NCI-H510A treated with DMSO at 0.1 percent for 48 hours (cell line): ENCODE measurements around the gene HNF4A.
A peak's percentile ranks its signal among the peaks of the same experiment; 100 is the strongest.

ENCODE experiments used
- DNase-seq: peaks from one replicate; lab custom pipeline; 2025; lab: John Stamatoyannopoulos, UW

Gene HNF4A

DNA sequence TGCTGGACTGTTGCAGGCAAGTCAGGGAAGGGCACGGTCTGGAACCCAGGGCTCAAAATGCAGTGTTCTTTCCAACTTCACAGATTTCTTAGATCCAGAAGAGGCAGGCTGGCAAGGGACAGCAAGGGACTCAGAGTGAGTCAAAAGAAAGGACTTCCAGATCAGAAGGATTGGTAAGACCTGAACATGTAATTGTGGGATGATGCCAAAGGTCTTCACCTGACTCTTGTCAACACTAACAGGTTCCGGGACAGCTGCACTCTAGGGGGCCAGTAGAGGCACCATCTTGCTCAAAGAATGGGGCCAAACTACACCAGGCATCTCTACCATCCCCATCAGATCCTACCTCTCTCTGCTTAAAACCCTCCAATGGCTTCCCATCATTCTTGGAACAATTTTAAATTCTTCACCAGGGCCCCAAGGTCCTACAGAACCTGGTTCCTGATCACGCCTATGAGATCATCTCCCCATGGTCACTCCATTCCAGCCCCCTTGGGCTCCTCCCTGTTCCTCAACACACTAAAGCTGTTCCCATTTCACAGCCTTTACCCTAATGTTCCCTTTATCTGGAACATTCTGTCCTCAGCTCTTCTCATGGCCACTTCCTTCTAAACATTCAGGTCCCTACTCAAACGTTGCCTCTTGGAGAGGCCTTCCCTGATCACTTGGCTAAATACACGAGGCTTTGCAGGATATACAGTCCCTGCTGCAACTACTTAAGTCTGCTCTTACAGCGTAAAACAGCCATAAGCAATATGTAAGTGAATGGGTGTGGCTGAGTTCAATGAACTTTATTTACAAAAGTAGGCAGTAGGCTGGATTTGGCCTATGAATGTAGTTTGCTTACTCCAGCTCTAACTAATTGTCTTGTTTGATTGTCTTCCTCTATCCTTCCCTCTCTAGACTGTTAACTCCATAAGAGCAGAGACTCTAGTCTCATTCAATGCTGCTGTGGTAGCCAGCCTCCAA is 90.5 kb downstream of the HNF4A start:
- no peak for DNase-seq

DNA sequence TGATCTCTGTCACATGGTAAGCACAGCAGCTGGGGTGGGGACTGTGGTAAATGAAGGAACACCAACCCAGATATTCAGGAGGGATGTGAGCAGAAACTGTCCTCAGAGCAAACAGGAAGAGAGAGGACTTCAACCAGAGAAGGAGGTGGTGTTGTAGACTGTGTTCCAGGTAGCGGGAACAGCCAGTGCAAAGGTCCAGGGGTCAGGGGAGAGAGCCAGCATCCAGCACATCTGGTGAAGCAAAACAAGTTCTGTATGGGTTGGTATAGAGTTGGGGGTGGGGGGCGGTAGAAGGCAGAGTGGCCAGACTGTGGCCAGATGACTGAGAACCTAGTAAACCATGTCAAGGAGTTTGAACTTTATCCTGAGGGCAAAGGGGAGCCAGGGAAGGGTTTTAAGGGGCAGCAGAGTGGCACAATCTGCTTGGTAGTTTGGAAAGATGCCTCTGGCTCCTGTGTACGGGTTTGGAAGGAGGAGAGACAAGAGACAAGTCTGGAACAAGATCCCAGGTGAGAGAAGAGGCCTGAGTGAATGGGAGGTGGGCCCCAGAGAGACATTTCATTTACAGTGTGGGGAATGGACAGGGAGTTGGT is 92.4 kb downstream of the HNF4A start:
- DNase-seq, result no peak

DNA sequence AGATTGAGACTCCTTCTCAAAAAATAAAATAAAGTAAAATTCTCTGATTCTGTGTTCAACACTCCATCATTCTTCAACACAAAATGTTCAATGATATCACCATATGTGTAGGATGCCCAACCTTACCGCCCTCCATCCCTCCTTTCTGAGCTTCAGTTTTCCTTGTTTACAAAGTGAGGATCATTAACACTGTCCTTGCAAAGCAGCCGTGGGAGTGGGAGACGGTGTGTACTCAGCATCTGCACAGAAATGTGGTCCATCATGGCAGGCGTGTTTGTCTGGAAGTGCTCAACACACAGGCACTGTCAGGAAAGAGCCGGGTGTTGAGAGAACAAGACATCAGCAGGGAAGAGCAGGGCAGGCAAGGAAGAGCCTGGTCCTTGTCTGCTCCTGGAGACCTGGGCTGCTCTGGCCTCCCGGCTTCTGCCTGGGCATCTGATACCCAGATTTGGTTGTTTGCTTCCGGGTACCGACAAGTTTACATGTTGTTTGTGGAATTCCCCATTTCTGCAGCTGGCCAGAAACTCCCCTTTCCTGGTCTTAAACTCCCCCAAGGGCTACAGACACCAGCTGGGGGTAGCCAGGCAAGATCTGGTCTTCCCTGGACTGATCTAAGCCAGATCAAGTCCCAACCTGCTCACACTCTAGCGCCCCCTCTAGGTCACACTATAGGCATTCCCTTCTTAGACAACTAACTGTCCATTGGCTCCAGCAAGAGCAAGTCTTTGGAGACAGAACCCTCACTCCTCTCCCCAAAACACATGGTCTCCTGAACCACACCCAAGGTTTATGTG is 93.5 kb downstream of the HNF4A start:
- DNase-seq, result no peak

DNA sequence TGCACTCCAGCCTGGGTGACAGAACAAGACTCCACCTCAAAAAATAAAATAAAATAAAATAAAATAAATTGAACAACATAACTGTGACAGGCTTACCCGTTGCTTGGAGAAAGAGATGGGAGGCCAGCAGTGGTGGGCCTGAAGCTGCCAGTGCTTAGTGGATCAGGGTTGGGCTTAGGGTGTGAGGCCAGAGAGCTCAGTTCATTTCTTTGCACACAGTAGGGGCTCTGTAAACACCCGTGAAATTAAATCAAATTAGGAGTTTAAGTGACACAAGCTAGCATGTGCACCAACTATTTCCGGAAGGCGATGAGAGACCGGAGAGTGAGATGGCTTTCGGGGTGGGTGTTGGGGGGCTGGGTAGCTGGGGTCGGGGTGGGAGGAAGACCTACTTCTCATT is 94.4 kb downstream of the HNF4A start:
- no peak for DNase-seq

DNA sequence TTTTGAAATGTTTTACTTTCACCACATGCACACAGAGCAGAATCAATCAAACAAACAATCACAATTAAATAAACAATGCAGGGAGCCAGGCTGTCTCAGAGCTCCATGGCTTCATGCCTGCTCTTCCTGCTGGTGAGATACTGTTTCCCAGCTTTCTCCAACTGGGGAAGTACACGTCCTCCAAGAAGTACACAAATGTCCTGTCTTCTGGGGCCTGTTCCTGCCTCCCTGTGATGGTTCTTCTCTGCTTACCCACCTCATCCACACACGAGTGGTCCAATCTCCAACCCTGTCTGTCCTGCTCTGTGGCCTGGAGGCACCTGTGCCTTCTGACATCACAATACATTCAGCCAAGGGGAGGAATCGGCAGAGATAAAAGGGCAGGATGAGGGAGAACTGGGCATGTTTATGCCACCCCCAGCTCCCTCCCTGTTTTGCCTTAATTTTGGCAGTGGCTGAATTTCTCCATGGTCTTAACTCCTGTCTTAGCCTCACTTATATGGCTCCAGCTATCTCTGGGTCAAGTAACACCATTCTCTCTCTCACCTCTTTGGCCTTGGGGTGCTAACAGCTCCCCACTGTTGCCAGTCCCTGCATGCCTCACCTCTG is 94.9 kb downstream of the HNF4A start:
- no peak for DNase-seq

DNA sequence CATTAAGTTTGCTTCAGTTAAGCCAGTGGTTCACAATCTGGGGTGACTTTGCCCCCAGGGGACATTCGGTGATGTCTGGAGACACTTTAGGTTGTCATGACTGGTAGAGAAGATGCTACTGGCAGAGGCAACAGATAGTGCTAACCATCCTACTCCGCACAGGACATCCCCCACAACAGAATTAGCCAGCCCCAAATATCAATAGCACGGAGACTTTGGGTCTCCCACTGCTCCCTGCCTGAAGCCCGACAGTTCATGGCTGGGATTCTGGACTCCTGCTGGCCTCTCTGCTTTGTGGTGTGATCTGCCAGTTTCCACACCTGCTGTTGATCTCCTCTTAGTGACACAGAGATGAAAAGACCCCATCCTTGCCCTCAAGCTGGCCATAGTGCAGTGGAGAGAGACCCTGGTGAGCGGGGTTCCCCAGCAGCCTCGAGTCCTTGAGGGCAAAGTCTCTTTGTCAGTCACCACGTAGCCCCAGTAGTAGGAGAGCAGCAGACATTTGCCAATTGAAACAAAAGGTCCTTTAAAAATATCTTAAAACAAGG is 95.5 kb downstream of the HNF4A start:
- no peak for DNase-seq

DNA sequence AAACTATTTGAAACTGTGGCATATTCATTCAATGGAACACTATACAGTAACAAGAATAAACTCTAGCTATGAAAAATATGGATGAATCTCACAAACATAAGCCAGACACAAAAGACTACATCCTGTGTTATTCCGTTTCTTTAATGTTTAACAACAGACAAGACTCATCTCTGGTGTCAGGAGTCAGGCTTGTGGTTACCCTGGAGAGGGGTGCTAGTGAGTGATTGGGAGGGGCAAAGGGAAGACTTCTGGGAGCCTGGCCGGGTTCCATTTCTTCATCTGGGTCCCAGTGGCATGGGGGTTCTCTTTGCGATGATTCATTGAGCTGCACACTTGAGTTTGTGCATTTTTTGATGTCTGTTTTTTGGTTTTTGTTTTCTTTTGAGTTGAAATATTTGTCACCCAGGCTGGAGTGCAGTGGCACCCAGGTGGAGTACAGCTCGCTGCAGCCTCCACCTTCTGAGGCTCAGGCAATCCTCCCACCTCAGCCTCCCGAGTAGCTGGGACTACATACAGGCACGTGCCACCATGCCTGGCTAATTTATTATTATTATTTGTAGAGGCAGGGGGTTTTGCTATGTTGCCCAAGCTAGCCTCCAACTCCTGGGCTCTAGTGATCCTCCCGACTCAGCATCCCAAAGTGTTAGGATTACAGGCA is 98.9 kb downstream of the HNF4A start:
- no peak for DNase-seq

DNA sequence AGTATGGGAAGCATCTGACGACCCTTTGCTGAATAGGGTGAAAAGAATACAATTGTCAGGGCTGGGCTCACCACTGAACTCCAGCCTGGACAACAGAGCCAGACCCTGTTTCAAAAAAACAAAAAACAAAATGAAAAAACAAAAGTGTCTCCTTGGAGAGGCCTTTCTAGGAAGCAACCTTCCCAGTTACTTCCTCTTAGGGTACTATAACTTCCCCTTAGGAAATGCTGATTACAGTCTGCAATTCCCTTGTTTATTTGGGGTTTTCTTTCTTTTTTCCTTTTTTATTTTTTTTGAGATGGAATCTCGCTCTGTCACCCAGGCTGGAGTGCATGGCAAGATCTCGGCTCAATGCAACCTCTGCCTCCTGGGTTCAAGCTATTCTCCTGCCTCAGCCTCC is 99.6 kb downstream of the HNF4A start:
- no peak for DNase-seq

DNA sequence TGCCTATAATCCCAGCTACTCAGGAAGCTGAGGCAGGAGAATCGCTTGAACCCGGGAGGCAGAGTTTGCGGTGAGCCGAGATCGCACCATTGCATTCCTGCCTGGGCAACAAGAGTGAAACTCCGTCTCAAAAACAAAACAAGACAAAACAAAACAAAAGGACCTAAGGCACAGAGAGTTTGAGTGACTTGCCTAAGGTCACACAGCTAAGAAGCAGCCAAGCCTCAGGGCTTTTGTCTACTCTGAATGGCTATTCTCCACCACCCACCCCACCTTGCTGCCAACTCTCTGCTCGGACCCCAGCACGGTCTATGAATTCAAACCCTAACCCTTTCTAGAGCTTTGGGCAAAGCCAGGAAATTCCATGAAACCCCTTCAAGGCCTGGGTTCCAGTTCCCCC is 101.1 kb downstream of the HNF4A start:
- no peak for DNase-seq

DNA sequence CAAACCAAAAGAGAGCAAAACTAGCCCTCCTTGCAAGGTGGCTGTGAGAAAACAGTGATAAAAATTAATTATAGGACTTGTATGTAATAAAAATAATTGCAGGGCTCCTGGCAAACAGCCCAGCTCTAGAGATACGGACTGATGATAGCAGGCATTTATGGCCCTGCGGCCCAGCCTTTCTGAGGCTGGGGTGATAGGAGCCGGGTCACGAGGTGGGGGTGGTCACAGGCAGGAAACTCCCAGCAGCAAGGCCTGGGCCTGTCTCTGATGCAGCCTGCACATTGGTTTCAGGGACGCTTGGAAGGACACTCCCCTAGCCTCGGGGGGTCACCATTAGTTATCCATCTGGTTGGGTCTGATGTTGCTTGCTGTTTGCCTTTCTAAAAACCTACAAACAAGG is 101.5 kb downstream of the HNF4A start:
- no peak for DNase-seq

DNA sequence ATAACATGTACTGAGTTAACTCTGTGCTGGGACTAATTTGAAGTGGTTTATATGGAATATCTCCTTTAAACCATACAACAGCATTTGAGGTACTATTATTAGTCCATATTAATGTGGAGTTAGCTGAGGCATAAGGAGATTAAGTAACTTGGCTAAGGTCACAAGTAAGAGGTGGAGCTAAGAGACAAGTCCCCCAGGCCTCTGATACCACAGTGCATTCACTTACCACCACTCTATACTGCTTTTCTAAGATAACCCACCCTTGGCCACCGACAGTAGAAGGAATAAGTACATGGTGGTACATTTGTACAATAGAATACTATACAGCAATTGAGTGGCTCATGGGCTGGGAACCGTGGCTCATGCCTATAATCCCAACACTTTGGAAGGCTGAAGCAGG is 103.8 kb downstream of the HNF4A start:
- DNase-seq, result no peak

DNA sequence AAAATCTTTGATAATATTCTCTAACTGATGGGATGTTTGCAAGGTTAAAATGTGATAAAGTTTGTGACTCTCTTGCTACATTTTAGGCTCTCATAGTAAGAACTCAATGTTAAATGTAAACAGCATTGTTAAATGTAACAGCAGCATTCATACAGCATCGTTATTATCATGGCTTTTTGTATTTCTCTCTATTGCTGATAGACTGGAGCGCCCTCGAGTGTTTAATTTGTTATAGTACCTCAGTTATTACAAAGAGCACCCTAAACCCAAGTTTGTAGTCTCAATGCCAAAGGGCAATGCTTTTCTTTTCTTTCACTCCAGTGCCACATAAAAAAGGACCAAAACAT is 105.3 kb downstream of the HNF4A start:
- DNase-seq, result peak; percentile 30

DNA sequence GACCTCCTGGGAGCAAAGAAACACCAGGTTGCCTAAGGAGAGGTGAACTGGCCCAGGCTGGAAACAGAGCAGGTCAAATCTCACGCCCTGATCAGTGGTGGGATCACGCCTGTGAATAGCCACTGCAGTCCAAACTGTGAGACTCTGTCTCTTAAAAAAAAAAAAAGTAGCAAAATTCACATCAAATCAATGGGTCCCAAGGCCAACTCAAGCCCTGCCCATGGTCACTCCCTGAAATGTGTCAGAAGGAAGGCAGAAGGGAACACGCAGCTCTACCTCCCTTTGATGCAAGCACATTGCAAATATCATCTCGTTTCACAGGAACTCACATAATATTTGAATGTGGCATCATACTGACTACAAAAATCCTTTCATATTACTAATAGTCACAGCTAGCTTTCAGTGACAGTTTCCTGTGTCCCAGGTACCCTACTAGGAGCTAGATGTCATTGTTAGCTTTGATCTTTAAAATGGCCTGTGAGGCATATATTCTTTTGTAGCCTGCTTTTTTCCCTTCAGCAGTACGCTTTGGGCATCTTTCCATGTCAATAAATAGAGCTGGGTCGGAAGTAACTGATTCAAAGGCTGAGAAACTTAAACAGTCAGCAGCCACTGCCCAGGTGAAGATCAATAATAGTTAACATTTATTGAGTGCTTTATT is 105.8 kb downstream of the HNF4A start:
- no peak for DNase-seq

DNA sequence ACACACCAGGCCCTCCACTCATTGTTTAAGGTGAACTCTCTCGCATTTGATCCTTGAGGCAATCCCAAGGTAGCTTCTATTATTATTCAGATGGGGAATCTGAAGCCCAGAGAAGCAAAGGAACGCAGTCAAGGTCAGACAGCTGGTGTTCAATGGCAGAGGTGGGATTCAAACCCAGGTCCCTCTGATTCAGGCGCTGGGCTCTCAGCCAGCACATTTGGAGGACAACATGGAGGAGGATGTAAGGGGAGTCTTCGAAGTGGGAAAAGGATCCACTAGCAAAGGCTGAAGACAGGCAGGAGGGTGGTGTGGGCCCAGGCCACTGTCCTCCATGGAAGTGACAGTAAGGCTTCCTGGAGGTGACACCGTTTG is 106.3 kb downstream of the HNF4A start:
- no peak for DNase-seq

DNA sequence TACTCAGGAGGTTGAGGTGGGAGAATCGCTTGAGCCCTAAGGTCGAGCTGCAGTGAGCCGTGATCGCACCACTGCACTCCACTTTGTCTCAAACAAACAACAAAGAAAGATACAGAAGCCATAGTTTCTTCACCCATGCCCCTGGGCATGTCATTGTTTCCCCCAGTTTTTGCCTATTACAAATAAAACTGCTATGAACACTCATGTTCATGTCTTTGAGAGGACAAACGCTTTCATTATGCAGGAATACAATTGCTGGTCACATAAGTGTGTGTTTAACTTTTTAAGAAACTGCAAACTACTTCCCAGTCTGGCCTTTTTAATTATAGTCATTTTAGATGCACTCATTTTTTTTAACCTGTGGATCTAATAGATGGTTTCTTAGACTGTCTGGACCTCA is 108.0 kb downstream of the HNF4A start:
- no peak for DNase-seq

DNA sequence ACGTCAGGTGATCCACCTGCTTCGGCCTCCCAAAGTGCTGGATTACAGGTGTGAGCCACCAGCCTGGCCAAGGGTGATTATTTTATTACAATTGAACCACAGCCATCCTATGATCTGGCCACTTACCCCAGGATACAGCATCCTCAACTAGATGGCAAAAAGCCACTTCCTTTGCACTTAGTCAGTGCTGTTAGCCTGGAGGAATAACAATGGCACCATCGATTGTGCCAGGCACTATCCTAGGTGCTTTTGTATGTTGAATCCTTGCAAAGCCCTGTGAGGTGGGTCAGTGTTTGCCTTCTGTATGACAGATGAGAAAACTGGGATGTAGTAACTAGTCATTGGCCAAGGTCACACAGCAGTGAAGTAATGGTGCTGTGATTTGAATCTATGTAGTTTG is 109.0 kb downstream of the HNF4A start:
- DNase-seq, result no peak

DNA sequence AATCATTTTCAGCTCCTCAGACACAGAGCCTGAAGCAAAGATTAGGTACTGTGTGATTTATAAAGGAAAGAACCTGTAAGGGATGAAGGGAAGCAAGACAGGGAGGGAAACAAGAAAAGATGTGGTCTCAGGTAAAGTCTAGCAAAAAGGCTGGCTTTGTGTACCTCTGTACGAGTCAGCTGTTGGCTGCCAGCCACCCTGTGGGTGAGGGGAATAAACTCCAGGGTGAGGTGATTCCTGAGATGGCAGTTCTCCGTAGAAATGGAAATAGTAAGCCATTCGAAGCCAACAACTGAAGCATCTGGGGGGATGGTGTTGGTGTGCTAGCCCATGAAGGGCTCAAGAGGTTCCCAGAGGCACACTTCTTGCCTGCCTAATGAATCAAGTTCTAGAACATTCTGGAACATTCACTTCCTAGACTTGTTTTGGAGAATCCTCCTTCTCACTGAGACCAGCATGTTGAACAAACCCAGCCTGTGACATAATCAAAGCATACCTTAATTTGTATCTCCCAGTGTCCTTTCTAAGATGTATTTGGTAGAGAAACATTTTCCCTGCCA is 109.6 kb downstream of the HNF4A start:
- no peak for DNase-seq

DNA sequence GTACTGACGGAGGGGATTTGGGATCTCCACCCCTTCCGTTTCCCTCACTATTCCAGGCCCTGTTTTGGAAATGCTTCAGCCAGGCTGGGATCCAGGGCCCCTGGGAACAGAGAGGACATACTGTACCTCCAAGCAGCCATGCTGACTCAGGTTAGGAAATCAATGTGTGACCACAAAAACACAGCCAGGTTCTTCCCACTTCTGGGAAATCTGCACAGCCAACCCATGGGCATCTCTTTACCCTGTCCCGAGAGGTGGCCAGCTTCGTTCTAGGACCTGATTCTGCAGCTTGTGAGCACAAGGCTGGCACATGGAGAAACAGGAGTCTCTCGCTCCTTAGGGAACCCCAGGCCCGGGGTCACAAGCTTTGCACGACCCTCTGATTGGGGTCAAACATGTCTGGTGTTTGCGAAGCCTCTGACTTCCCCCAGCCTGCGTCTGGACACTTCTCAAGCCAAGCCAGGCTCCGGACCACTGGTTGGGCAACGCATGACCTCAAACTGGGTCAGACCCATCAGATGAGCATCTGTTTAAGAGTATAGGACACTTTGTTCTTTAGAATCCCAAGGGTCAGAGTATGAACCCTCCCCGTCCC is 111.9 kb downstream of the HNF4A start:
- DNase-seq, result no peak

DNA sequence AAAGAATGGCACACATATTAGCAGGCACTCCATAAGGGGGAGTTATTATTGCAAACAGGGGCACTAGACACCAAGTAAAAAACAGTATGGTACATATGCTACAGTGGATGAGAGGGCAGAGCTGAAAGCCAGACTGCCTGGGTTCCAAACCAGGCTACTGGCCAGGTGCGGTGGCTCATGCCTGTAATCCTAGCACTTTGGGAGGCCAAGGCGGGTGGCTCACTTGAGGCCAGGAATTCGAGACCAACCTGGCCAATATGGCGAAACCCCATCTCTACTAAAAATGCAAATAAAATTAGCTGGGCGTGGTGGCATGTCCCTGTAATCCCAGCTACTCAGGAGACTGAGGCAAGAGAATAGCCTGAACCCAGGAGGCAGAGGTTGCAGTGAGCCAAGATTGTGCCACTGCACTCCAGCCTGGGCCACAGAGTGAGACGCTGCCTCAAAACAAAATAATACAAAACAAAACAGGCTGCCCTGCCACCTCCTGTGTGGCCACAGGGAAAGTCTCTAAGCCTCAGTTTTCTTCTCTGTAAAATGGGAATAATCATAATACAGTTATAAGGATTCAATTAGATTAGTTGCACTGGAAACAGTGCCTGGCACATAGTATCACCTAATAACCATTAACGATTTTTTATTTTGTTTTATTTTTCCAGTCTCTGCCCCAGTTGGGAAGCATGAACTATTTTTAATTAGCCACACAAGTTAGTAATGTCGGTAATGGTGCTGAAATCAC is 112.7 kb downstream of the HNF4A start:
- no peak for DNase-seq

DNA sequence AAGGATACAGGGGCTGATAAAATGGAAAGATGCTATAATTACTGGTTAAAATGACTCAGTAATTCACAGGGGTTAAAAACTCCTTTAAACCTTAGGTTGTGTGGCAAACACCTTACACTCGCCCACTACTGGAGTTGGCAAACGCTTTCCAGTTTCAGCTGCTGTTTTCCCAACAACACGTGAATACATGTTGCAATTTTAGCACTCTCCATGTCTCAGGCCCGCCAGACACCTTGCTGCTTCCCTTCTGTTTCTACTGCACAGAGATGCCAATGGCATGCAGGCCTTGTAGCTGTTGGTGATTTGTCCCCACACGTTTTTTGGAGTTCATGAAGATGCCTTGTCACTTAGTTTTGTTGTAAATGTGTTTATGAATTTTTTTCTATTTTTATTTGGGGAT is 114.8 kb downstream of the HNF4A start:
- DNase-seq, result no peak
